Caco-2 (cell line): ENCODE data around the gene CFAP58. TPM values are rescaled to one million over a fixed set of nuclear protein-coding genes. Genes with fewer than 3 reads are reported as not detected.

Source experiments
- BruUV-seq: library from RNA; stranded (reverse); fragments of 400-500 nt; replicated peaks from 2 replicates; lab custom pipeline; 2021; lab: Mats Ljungman, UMichigan
- CTCF ChIA-PET: fragments of 300-600 bp; sonication (Branson Sonifier 250); formaldehyde crosslinking; loops from one replicate; lab custom pipeline; 2022; ENCODE audit warnings: antibody characterized with exemption; lab: Charles Lee
- POLR2A ChIA-PET: fragments of 300-600 bp; sonication (Branson Sonifier 250); formaldehyde crosslinking; loops from one replicate; lab custom pipeline; 2022; ENCODE audit warnings: antibody characterized with exemption; lab: Charles Lee
- DNase-seq, 2 experiments: peaks; one replicate each; pipeline versions ENCODE4 v3.0.0 to v3.0.0-alpha.2; 2020 to 2022
- H3K27me3 ChIP-seq: replicated peaks from 2 replicates; pipeline ENCODE4 v1.6.0; 2011; ENCODE audit warnings: low read length; ENCODE audit not compliant: control insufficient read depth, insufficient read depth
- H3K36me3 ChIP-seq: 2 replicates; pipeline ENCODE4 v1.5.1; 2011; ENCODE audit warnings: low read length; ENCODE audit not compliant: control insufficient read depth, insufficient read depth
- H3K4me1 ChIP-seq: fragments of 250-450 bp; sonication (Bioruptor Pico); 2 replicates; pipeline ENCODE4 v1.5.1; 2020; ENCODE audit warnings: mild to moderate bottlenecking
- H3K4me3 ChIP-seq: 2 replicates; pipeline ENCODE4 v1.5.1; 2011; ENCODE audit warnings: low read depth, mild to moderate bottlenecking, control low read depth, low read length
- H3K9me3 ChIP-seq: fragments of 250-450 bp; sonication (Bioruptor Pico); 2 replicates; pipeline ENCODE4 v1.5.1; 2020; ENCODE audit warnings: mild to moderate bottlenecking, moderate library complexity
- H3K27ac Mint-ChIP-seq: one replicate; pipeline ENCODE4 v1.8.0; 2022; ENCODE audit warnings: mixed read lengths; ENCODE audit not compliant: unreplicated experiment
- H3K27me3 Mint-ChIP-seq: one replicate; pipeline ENCODE4 v1.8.0; 2022; ENCODE audit warnings: mixed read lengths; ENCODE audit not compliant: insufficient read depth, unreplicated experiment
- H3K36me3 Mint-ChIP-seq: one replicate; pipeline ENCODE4 v1.8.0; 2022; ENCODE audit warnings: mild to moderate bottlenecking, mixed read lengths; ENCODE audit not compliant: insufficient read depth, unreplicated experiment
- H3K4me1 Mint-ChIP-seq: one replicate; pipeline ENCODE4 v1.8.0; 2022; ENCODE audit warnings: low read depth, mixed read lengths; ENCODE audit not compliant: unreplicated experiment
- H3K4me3 Mint-ChIP-seq: one replicate; pipeline ENCODE4 v1.8.0; 2022; ENCODE audit warnings: mild to moderate bottlenecking, moderate library complexity, mixed read lengths; ENCODE audit not compliant: unreplicated experiment
- H3K9me3 Mint-ChIP-seq: one replicate; pipeline ENCODE4 v1.8.0; 2022; ENCODE audit warnings: mixed read lengths; ENCODE audit not compliant: unreplicated experiment
- CTCF ChIP-seq, 2 experiments: fragments of 200-600 bp in 1 of 2; IDR thresholded peaks; 1 replicate in 1 of 2; 2 replicates in 1 of 2; pipeline versions ENCODE4 v1.5.1 to v1.8.0; 2011 to 2022; ENCODE audit warnings: antibody characterized with exemption in 1 of 2, control low read depth in 1 of 2, inconsistent platforms in 1 of 2, low read depth in 1 of 2, low read length in 1 of 2, mild to moderate bottlenecking in 1 of 2, moderate library complexity in 1 of 2; ENCODE audit not compliant: insufficient read depth in 1 of 2, severe bottlenecking in 1 of 2, unreplicated experiment in 1 of 2
- intact Hi-C: fragments of 100-400 bp; cut with micrococcal nuclease; formaldehyde crosslinking; loops from one replicate; pipeline ENCODE4 v1.10.0; 2022; ENCODE audit not compliant: unreplicated experiment
- total RNA-seq: library from RNA; stranded (reverse); gene quantifications from 2 replicates; pipeline ENCODE4 v1.2.3, GENCODE V29; 2022

Gene CFAP58
- total RNA-seq, 1 experiment from 2014 or later: not detected

- intact Hi-C loops: no loop called here
Observed at GRCh38 chr10:104318810-104319741, 34.6 kb upstream of the CFAP58 start.

DNA sequence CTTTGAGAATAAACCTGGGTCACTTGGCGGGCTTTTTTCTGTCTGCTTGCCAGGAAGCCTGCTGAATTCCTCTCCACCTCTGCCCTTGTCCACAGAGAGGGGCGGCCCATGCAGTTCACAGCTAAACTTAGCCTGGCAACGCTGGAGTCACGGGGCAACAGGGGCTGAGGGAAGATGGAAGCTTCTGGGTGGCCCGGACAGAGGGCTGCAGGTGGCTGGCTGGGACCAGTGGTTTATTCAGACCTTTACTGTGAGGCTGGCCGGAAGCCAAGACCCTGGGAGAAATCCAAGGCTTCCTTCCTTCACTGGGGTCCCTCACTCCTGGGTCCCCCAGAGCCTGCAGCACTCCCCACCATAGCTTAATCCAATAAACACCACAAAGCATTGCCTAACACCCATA lies 32.4 kb upstream of the CFAP58 start:
- no TSS peak for BruUV-seq
- Histone ChIP-seq H3K9me3 (no peaks in the 10 kb centered on the region), H3K4me3 (no peak overlapping the region), H3K36me3 (no peaks in the 10 kb centered on the region), H3K4me1 (no peaks in the 10 kb centered on the region), H3K27me3 (no peaks in the 10 kb centered on the region)
- DNase-seq: no peak
- no peak overlapping the region for H3K4me3 Mint-ChIP-seq
- no peak overlapping the region for H3K27ac Mint-ChIP-seq
- H3K36me3 Mint-ChIP-seq: no peaks in the 10 kb centered on the region
- TF ChIP-seq CTCF (IDR thresholded peaks at IDR 0.05; ENCODE audit: insufficient read depth in 1 of 2, low read depth in 1 of 2, low read length in 1 of 2, severe bottlenecking in 1 of 2, unreplicated experiment in 1 of 2): no peak
- no peaks in the 10 kb centered on the region for H3K4me1 Mint-ChIP-seq
- no peaks in the 10 kb centered on the region for H3K9me3 Mint-ChIP-seq
- ChIA-PET CTCF (interaction anchor here (0.7 to 1.0 kb wide), 3 partner anchors 15 to 419 kb away, joined by 3 to 4 read pairs (median 3); no protein-coding TSS in a partner anchor), POLR2A (no interaction called here)
- intact Hi-C loops: no loop called here
- H3K27me3 Mint-ChIP-seq: no peaks in the 10 kb centered on the region

More at GRCh38 chr10:104318810-104319741, 34.6 kb upstream of the CFAP58 start:
- Histone ChIP-seq H3K36me3 (no peaks in the 10 kb centered on the region), H3K4me1 (no peaks in the 10 kb centered on the region), H3K4me3 (no peak overlapping the region), H3K9me3 (no peaks in the 10 kb centered on the region), H3K27me3 (no peaks in the 10 kb centered on the region)
- TF ChIP-seq CTCF (IDR thresholded peaks at IDR 0.05; ENCODE audit: insufficient read depth in 1 of 2, low read depth in 1 of 2, low read length in 1 of 2, severe bottlenecking in 1 of 2, unreplicated experiment in 1 of 2): no peak
- Mint-ChIP-seq H3K27ac (no peak overlapping the region), H3K4me1 (no peaks in the 10 kb centered on the region), H3K27me3 (no peaks in the 10 kb centered on the region), H3K4me3 (no peak overlapping the region), H3K9me3 (no peaks in the 10 kb centered on the region), H3K36me3 (no peaks in the 10 kb centered on the region)
- POLR2A ChIA-PET: no interaction called here
- CTCF ChIA-PET: no interaction called here
- no peak for DNase-seq
- no TSS peak for BruUV-seq

DNA sequence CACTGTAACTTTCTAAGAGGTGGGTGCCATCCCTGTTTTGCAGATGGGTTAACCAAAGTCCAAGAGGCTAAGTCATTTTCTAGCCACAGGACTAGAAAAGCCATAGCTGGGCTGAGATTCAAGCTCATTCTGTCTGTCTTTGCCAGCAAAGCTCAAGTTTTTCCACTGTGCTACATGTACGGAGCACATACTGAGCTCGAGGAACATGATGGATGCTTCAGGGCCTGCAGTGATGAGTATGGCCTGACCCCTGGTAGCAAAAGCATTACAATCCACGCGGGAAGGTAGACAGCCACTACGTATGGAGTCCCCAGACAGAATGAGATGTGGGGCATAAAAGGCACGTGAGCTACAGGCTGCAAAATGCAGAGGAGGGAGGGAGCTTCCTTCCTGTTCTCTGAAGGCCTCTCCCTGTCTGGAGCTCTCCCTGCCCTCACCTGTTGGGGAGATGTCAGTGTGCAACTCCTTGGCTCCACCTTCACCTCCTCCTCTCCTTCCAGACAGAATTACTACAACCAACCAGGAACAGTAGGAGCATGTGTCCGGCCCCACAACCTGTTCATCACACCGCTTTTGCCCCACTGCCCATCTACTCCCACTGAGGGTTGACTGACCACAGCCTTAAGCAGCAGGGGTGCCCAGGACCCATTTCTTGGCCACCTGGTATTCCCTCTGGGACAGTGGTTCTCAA lies 31.8 kb upstream of the CFAP58 start:
- no peak for TF ChIP-seq CTCF (IDR thresholded peaks at IDR 0.05; ENCODE audit: insufficient read depth in 1 of 2, low read depth in 1 of 2, low read length in 1 of 2, severe bottlenecking in 1 of 2, unreplicated experiment in 1 of 2)
- H3K4me3 Mint-ChIP-seq: no peak overlapping the region
- H3K27me3 Mint-ChIP-seq: no peaks in the 10 kb centered on the region
- POLR2A ChIA-PET: interaction anchor here (0.7 kb wide), 1 partner anchor 92 kb away, joined by 6 read pairs; no protein-coding TSS in a partner anchor
- Histone ChIP-seq H3K27me3 (no peaks in the 10 kb centered on the region), H3K4me3 (no peak overlapping the region), H3K4me1 (no peaks in the 10 kb centered on the region), H3K9me3 (no peaks in the 10 kb centered on the region), H3K36me3 (no peaks in the 10 kb centered on the region)
- H3K9me3 Mint-ChIP-seq: no peaks in the 10 kb centered on the region
- intact Hi-C loops: no loop called here
- no peak overlapping the region for H3K27ac Mint-ChIP-seq
- CTCF ChIA-PET: interaction anchor here (0.7 to 1.0 kb wide), 3 partner anchors 16 to 419 kb away, joined by 3 to 4 read pairs (median 3); no protein-coding TSS in a partner anchor
- H3K36me3 Mint-ChIP-seq: no peaks in the 10 kb centered on the region
- BruUV-seq: no TSS peak
- no peak for DNase-seq
- H3K4me1 Mint-ChIP-seq: no peaks in the 10 kb centered on the region
